GM18909 (cell line): ENCODE results near the gene SCP2.

Source experiments
- ATAC-seq: cut with Tn5 transposase; IDR thresholded peaks from one replicate; pipeline ENCODE4 v1.9.1; 2021; ENCODE audit warnings: mild to moderate bottlenecking; ENCODE audit not compliant: unreplicated experiment, poor library complexity

The SCP2 gene

GRCh38 chr1:53077599-53077965, 150.5 kb downstream of the SCP2 start:
- no peak for ATAC-seq

- ATAC-seq = no peak
Measured at GRCh38 chr1:53078333-53079101, 151.4 kb downstream of the SCP2 start.

GRCh38 chr1:53079251-53079650, 152.2 kb downstream of the SCP2 start:
- no peak for ATAC-seq

GRCh38 chr1:53080041-53080440, 153.0 kb downstream of the SCP2 start:
- no peak for ATAC-seq

DNA sequence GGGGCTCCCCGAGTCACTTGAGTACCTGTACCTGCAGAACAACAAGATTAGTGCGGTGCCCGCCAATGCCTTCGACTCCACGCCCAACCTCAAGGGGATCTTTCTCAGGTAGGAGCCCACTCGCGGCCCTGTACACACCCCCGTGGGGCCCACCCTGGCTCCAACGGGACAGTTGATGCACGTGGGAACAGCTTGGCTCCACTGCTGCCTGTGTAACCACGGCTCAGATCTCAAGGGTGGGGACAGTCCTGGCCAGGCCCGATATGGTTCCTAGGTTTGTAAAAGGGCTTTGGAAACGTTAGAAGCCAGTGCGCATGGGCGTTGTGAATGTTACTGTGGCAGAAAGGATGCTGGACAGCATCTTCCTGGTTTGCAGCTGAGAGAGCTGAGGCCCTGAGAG, 153.7 kb downstream of the SCP2 start:
- ATAC-seq = no peak

GRCh38 chr1:53081384-53082066, 154.4 kb downstream of the SCP2 start:
- ATAC-seq = no peak

- ATAC-seq = no peak
Measured at GRCh38 chr1:53082826-53083455, 155.9 kb downstream of the SCP2 start.

DNA sequence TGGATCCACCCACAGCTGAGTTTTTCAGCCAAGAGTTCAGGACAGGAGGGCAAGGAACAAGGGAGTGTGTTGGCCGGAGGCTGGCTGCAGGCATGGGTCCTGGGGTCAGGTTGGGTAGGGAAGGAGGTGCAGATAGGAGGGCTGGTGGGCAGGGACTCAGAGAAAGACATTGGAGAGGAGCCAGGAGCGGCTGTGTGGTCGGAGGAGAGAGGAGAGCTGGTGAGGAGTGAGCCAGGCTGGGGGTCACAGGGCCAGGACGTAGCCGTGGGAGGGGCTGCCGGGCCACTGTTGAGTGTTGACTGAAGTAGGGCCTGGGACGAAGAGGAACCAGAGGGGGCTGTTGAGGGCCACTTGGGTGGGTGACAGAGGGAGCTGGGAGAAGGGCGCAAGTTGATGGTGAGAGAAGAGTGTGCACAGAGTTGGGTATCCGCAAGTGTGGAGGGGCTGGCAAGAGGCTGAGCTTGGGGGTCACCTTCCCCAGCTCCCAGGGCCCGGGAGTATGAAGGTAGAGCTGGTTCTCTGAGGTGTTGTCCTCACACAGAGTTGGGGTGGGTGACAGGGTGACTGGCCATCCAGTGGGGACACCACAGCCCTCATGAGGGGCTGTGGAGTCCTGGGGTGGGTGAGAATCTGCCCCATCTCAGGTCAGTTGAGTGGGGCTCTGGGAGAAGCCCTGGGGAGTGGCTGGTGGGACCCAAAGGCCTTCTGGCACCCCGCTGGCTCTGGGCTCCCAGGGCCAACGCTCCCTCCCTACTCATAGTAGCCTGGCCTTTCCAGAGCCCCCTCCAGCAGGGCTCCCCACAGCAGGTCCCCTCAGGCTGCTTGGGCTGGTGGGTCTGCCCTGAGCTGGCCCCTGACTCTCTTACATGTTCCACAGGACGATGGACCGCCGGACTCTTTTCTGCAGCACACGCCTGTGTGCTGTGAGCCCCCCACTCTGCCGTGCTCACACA, 156.8 kb downstream of the SCP2 start:
- no peak for ATAC-seq

DNA sequence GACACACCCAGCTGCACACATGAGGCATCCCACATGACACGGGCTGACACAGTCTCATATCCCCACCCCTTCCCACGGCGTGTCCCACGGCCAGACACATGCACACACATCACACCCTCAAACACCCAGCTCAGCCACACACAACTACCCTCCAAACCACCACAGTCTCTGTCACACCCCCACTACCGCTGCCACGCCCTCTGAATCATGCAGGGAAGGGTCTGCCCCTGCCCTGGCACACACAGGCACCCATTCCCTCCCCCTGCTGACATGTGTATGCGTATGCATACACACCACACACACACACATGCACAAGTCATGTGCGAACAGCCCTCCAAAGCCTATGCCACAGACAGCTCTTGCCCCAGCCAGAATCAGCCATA, 157.5 kb downstream of the SCP2 start:
- no peak for ATAC-seq

DNA sequence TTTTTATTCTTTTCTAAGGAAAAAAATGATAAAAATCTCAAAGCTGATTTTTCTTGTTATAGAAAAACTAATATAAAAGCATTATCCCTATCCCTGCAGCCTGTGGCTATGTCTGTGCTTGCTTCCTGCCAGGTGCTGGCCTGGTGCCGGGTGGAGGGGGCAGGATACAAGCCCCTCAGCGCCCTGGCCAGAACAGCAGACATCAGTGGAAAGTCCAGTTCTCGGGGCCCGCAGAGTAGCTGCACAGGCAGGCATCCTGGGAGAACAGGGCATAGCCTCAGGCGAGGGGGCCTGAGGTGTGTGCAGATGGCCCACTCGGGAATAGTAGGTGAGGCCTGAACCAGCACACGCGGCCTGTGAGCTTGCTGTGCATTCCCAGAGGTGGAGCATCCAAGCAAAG, 158.3 kb downstream of the SCP2 start:
- ATAC-seq = no peak

DNA sequence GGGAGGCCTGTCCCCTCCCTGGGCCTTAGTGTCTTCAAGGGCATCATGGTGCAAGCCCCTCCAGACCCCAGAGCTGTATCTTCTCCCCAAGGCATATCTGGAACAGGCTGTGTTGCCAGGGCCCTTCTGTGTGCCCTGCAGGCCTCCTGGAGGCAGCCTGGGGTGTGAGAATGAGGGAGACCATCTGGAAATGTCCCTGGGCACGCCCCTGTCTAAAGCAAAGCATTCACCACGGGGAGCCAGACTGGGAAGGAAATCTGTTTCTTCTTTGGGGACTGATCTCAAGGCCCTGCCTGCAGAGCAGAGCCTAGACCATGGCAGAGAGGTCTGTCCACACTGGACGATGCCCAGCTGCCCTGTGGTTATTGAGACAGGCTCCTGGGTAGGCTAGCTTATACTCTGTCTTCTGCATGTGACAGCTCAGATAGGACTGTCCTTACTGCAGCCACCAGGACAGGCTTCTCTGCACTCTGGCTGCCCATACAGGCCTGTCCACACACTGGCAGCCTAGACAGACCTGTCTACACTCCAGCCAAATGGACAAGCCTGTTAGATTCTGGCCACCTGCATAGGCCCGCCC, 159.5 kb downstream of the SCP2 start:
- ATAC-seq = no peak

DNA sequence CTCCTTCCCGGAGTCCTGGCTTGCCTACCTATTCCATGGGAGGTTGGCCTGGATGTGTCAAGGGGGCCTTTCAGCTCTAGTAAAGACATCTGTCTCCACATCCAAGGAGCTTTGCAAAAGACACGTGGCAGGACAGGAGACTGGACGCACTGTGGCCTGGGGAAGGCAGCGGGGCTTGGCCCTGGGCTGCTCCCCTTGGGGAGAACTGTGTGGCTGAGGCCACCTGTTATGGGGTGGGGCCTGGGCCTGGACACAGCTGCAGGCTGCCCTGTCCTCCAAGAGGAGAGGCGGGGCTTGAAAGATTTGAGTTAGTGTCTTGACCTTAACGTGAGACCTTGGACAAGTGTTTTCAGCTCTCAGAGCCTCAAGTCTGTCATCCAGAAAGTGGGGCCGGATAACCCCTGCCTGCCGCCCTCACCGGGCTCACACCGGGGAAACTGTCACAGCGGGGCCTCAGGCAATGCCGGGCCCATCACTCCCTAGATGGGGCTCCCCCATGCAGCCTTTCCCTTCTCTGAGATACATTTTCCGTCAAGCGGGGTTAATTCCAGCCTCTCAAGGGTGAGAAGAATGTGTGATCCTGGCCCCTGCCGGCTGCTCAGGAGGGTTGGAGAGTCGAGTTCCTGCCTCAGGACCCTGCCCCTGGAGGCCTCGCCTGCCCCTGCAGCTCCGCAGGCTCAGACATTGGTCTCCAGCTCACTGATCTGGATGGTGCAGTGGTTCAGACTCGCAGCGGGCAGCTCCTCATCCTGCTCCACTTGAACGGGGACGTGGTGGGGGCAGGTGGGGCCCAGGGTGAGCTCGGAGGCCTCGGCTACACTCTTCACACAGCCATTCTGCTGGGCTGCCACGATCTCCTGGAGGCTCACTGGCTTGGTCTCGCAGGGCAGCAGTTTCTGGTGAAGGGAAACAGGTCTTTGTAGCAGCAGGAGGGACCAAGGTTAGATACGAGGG, 160.5 kb downstream of the SCP2 start:
- no peak for ATAC-seq

DNA sequence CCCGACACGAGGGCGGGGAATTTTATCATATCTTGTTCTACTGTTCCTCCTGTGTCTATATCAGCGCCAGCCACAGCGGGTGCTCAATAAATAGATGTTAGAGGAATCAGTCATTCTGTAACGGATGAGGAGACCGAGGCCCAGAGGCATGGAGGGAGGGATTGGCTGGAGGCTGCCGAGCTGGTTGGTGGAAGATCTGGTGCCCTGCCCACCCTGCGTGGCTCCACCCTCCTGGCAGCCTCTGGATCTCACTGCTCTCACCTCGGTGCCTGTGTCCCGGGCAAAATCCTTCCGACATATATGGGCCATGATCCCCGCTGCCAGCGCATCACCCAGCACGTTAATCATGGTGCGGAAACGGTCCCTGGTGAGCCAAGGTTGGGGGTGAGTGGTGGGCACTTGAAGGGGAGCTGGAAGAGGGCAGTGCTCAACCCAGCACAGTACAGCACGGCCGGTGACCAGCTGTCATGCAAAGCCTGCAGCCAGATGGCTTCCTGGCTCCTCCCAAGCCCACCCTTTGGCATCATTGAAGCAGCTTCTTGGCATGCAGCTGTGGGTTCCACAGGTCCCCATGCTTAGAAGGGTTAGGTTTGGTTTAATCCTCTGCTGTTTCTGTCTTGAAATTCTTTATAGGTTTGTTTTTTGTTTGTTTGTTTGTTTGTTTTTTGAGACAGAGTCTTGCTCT, 161.7 kb downstream of the SCP2 start:
- ATAC-seq = no peak

DNA sequence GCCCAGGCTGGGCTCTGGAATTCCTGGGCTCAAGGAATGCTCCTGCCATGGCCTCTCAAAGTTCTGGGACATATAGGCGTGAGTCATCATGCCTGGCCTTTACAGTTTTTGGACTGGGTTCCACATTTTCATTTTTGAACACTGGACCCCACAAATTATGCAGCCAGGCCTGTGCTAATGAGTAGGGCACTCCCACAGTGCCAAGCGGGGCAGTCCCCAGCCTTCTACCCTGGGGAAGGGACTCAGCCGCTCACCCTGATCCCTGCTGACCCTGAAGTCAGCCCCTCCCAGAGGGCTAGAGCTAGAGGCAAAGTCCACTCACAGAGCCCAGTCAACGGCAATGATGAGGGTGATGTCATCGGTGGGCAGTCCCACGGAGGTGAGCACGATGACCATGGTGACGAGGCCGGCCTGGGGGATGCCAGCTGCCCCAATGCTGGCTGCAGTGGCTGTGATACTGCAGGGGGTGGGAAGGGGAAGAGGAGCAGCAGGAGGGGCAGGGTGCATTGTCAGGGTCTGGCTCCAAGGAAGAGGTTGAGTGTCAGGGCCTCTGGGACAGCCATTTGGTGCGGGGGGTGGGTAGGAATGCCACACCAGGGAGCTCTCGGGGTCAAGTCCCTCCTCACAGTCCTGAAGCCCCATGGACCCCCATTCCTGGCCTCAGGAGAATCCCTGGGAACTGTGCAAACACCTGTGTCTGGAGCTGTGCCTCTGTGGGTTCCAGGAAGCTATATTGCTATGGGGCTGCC, 162.6 kb downstream of the SCP2 start:
- no peak for ATAC-seq

DNA sequence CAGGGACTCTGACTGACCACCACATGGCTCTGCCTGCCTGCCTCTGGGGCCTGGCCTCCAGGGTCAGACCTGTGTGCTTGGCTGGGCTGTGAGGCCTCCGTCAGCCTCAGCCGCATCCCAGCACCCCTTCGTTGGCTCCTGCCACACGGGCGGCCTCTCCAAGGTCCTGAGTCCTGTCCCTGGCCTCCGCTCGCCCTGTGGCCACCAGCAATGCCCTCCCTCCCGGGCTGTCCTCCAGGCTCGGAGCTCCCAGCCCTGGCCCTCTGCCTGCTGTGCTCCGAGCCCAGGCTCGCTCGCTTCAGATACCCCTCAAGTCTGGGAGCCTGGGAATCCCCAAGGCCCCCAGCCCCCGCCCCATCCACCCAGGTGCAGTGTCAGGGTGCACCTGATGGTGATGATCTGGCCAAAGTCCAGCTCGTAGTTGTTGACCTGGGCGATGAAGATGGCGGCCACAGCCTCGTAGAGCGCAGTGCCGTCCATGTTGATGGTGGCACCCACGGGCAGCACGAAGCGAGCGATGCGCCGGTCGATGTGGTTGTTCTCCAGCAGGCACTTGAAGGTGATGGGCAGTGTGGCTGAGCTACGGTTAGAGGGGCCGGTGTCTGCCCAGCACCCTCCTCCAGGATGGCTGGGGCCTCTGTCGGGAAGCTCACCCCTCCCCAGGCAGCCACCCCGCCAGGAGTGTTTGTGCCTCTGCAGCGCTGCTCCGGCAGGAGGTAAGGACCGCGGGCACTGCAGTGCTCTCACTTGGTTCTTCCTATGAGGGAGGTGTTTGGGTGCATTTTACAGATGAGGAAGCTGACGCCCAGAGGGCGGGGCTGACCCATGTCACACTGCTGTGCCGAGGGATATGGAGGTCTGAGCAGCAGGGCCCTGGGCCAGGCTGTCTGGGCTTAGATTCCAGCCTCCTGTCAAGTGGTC, 163.4 kb downstream of the SCP2 start:
- ATAC-seq = no peak

DNA sequence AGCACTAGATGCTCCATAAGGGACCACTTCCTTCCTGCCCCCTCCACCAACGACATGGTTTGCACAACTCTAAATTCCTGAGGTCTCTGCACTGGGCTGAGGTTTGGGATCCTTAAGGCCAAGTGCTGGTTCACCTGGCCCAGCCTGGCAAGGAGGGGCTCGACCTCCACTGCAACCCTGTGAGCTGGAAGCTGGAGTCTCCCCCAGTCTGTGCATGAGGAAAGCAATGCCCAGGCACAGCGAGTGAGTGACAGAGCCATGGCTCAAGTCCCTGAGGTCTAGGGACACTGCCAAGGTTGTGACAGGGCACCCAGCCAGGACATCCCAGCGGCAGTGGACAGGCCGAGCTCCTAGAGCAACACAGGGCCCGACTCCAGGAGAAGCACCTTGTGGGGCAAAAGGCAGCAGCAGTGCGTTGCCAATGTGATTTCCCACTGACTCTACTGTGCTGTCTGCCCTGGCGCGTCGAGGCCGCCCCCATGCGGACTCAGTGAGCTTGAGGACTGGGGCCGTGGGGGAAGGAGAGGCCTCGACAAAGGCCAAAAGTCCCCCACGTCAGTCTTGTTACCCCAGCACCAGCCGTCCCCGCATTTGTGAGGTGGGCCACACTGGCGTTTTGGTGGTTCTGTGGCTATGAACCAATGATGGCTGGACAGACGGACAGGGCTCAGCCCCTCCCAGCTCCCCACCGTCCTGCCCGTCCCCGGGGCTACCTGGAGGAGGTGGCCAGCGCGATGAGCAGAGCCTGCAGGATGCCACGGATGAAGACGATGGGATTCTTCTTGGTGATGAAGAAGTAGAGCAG, 165.0 kb downstream of the SCP2 start:
- no peak for ATAC-seq
